Calu3 (cell line): ENCODE data around the gene EXOC3L1. TPM values are rescaled to one million over a fixed set of nuclear protein-coding genes. Genes with fewer than 3 reads are reported as not detected.
A peak's percentile ranks its signal among the peaks of the same experiment; 100 is the strongest.

Source experiments
- BruUV-seq: library from RNA; stranded (reverse); fragments of 400-500 nt; replicated peaks from 2 replicates; lab custom pipeline; 2021; lab: Mats Ljungman, UMichigan
- CTCF ChIA-PET: fragments of 300-600 bp; sonication (Branson Sonifier 250); formaldehyde crosslinking; loops from one replicate; lab custom pipeline; 2022; ENCODE audit warnings: antibody characterized with exemption; lab: Charles Lee
- DNase-seq: peaks from one replicate; pipeline ENCODE4 v3.0.0; 2022
- H3K27ac Mint-ChIP-seq: one replicate; pipeline ENCODE4 v1.8.0; 2022; ENCODE audit warnings: mixed read lengths; ENCODE audit not compliant: unreplicated experiment
- H3K27me3 Mint-ChIP-seq: one replicate; pipeline ENCODE4 v1.8.0; 2022; ENCODE audit warnings: mixed read lengths; ENCODE audit not compliant: unreplicated experiment
- H3K36me3 Mint-ChIP-seq: one replicate; pipeline ENCODE4 v1.8.0; 2022; ENCODE audit warnings: mild to moderate bottlenecking, moderate library complexity, mixed read lengths; ENCODE audit not compliant: insufficient read depth, unreplicated experiment
- H3K4me1 Mint-ChIP-seq: one replicate; pipeline ENCODE4 v1.8.0; 2022; ENCODE audit warnings: mild to moderate bottlenecking, low read depth, mixed read lengths; ENCODE audit not compliant: unreplicated experiment
- H3K4me3 Mint-ChIP-seq: one replicate; pipeline ENCODE4 v1.8.0; 2022; ENCODE audit warnings: mild to moderate bottlenecking, low read depth, moderate library complexity, mixed read lengths; ENCODE audit not compliant: unreplicated experiment
- H3K9me3 Mint-ChIP-seq: one replicate; pipeline ENCODE4 v1.8.0; 2022; ENCODE audit warnings: low read depth, mixed read lengths; ENCODE audit not compliant: unreplicated experiment
- intact Hi-C: fragments of 100-400 bp; cut with micrococcal nuclease; formaldehyde crosslinking; loops from one replicate; pipeline ENCODE4 v1.10.0; 2022; ENCODE audit not compliant: unreplicated experiment
- total RNA-seq: library from RNA; stranded (reverse); gene quantifications from 2 replicates; pipeline ENCODE4 v1.2.3, GENCODE V29; 2022
- TF ChIP-seq, protein P1 (sequence below): fragments of 200-600 bp; IDR thresholded peaks from one replicate; pipeline ENCODE4 v1.8.0; 2022; ENCODE audit warnings: antibody characterized with exemption; ENCODE audit not compliant: unreplicated experiment

EXOC3L1 gene
- total RNA-seq, 1 experiment from 2014 or later: 0.31 TPM

DNA sequence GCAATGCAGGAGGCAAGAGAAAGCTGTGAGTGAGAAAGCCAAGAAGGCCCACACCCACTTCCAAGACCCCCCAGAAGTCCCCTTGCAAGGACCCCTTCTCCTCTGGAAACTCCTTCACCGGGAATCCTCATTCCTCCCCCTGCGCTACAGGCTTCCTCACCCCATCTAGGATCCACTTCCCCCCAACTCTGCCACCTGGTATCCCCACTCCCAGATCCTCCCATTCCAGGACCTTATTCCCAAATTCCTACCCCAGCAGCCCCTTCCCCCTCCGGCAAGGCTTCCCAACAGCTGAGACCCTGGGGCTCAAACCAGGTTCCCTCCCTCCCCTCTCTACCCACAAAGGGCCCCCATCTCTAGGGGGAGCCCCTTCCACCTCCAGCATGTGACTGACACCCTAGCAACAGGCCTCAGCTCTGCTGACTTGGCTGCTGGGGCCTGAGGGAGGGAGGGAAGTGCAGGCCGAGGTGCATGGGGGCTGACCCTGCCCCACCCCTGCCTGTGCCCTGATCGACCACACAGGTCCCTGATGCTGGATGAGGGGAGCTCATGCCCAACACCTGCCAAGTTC is 23.3 kb downstream of the EXOC3L1 start:
- no TSS peak for BruUV-seq
- no peak for DNase-seq
- Mint-ChIP-seq H3K4me1 (peaks cover 19% of the 10 kb centered on the region), H3K9me3 (no peaks in the 10 kb centered on the region), H3K27ac (no peak overlapping the region), H3K36me3 (peaks cover 35% of the 10 kb centered on the region), H3K4me3 (no peak overlapping the region), H3K27me3 (no peaks in the 10 kb centered on the region)
- CTCF ChIA-PET: interaction anchor here (0.6 kb wide), 1 partner anchor 160 kb away, joined by 10 read pairs; the partner anchor contains the start of genes KCTD19 and LRRC36
- intact Hi-C loops: no loop called here
- TF ChIP-seq, protein P1, sequence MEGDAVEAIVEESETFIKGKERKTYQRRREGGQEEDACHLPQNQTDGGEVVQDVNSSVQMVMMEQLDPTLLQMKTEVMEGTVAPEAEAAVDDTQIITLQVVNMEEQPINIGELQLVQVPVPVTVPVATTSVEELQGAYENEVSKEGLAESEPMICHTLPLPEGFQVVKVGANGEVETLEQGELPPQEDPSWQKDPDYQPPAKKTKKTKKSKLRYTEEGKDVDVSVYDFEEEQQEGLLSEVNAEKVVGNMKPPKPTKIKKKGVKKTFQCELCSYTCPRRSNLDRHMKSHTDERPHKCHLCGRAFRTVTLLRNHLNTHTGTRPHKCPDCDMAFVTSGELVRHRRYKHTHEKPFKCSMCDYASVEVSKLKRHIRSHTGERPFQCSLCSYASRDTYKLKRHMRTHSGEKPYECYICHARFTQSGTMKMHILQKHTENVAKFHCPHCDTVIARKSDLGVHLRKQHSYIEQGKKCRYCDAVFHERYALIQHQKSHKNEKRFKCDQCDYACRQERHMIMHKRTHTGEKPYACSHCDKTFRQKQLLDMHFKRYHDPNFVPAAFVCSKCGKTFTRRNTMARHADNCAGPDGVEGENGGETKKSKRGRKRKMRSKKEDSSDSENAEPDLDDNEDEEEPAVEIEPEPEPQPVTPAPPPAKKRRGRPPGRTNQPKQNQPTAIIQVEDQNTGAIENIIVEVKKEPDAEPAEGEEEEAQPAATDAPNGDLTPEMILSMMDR: no peak

DNA sequence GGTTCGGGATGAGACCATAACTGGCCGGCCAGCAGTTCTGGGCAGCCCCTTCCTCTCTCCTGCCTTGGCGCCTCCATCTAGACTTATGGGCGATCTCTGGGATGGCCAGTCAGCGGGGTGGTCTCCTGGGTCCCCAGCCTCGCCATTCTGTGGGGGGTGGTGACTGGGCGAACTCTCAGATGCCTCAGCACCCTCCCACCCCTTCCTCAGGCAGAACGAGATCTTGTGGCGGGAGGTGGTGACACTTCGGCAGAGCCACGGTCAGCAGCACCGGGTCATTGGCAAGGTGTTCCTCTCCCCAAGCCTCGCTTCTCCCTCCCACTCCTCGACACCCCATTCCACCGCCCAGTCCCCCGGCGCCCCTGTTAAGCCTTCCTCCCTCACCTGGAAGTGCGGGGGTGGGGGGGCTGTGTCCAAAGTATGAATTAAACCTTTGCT is 23.8 kb downstream of the EXOC3L1 start:
- H3K9me3 Mint-ChIP-seq: no peaks in the 10 kb centered on the region
- no peak overlapping the region for H3K27ac Mint-ChIP-seq
- no TSS peak for BruUV-seq
- CTCF ChIA-PET: interaction anchor here (1.0 kb wide), 1 partner anchor 27 kb away, joined by 5 read pairs; no protein-coding TSS in a partner anchor
- TF ChIP-seq, protein P1: no peak
- no peak overlapping the region for H3K4me3 Mint-ChIP-seq
- peaks cover 14% of the 10 kb centered on the region for H3K4me1 Mint-ChIP-seq
- no peak for DNase-seq
- intact Hi-C loops: no loop called here
- peaks cover 36% of the 10 kb centered on the region for H3K36me3 Mint-ChIP-seq
- no peaks in the 10 kb centered on the region for H3K27me3 Mint-ChIP-seq

DNA sequence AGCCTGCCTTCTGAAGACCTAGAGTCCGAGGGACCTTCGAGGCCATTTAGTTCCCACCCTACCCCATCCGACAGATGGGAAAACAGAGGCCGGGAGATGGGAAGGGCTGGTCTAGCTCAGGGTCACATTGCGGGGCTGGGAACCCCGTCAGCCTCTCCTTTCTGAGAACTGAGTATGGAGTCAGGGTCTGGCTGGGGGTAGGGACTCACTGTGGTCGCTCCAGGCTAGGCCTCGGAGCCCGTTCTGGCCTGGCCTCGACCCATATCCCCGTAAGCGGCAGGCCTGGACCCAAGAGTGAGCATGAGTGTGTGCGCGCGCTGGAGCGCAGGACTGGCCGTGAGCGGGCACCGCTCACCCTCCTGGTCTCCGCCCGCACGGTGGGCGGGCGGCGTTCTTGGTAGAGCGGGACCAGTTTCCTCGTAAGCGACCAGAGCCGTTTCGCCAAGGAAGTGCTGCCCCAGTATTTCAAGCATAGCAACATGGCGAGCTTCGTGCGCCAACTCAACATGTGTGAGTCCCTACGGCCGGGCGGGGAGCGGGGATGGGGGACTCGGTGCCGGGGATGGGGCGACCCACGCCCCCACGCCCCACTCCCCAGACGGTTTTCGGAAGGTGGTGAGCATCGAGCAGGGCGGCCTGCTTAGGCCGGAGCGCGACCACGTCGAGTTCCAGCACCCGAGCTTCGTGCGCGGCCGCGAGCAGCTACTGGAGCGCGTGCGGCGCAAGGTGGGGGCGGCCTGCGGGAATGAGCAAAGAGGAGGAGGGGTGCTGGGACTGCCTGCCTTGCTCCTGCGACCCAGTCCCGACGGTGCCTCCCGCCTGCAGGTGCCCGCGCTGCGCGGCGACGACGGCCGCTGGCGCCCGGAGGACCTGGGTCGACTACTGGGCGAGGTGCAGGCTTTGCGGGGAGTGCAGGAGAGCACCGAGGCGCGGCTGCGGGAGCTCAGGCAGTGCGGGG is 24.5 kb downstream of the EXOC3L1 start:
- DNase-seq: no peak
- intact Hi-C loops: no loop called here
- Mint-ChIP-seq H3K27me3 (no peaks in the 10 kb centered on the region), H3K9me3 (no peaks in the 10 kb centered on the region), H3K27ac (no peak overlapping the region), H3K4me1 (peaks cover 8% of the 10 kb centered on the region), H3K4me3 (no peak overlapping the region), H3K36me3 (peaks cover 43% of the 10 kb centered on the region)
- no TSS peak for BruUV-seq
- CTCF ChIA-PET: interaction anchor here (1.0 kb wide), 1 partner anchor 27 kb away, joined by 5 read pairs; no protein-coding TSS in a partner anchor
- TF ChIP-seq, protein P1: no peak

DNA sequence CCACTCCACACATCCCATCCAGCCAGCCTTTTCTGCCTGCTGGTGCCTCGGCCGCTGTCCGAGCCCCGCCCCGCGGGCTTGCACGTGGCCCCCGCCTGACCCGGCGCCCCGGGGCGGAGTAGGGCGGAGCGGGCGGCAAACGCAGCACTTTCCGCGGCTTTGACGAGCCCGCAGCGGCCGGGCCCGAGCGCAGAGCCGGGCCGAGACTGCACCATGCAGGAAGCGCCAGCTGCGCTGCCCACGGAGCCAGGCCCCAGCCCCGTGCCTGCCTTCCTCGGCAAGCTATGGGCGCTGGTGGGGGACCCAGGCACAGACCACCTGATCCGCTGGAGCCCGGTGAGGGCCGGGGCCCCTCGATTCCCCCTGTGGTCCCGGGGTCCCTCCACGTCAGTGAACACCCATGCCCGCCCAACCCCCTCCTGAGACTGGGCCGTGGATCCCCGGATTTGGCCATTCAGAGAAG is 25.3 kb downstream of the EXOC3L1 start, which contains the start of gene HSF4:
Gene HSF4 (plus strand): TSS at position 147 of the 463 bp plus-strand sequence. CDS start 67 bp downstream, at position 214.
- H3K27me3 Mint-ChIP-seq: no peaks in the 10 kb centered on the region
- DNase-seq: no peak
- no peaks in the 10 kb centered on the region for H3K9me3 Mint-ChIP-seq
- no peak within 1 kb of the TSS for H3K27ac Mint-ChIP-seq
- BruUV-seq: no TSS peak
- CTCF ChIA-PET: no interaction called here
- intact Hi-C loops: loop anchor here (5.0 kb wide), 1 partner anchor 57 kb away; the partner anchor contains the start of gene PHAF1
- peaks cover under 1% of the 10 kb centered on the region for H3K4me1 Mint-ChIP-seq
- TF ChIP-seq, protein P1: no peak
- H3K4me3 Mint-ChIP-seq: peak within 1 kb of the TSS; percentile 28
- peaks cover 43% of the 10 kb centered on the region for H3K36me3 Mint-ChIP-seq
